Measurements from ENCODE around the gene KIAA0513. TPM values are rescaled to one million over a fixed set of nuclear protein-coding genes. Genes with fewer than 3 reads are reported as not detected.
A peak's percentile ranks its signal among the peaks of the same experiment; 100 is the strongest.

KIAA0513 gene
- total and polyA plus RNA-seq, 11 donors, result 4.5 to 14.0 (median 9.1) TPM

GRCh38 chr16:85010931-85011845 lies 16.4 kb upstream of the KIAA0513 start, which contains the start of gene ZDHHC7:
TSS of gene ZDHHC7 (minus strand) at chr16:85011535. CDS start at chr16:84990618, 20,917 bp downstream.
- no peaks in the 10 kb centered on the region for H3K9me3 ChIP-seq
- 0 to 1% (median 0%) methylated on average over 29 to 86 of the region's 86 CpGs for WGBS, 4 donors
- H3K4me3 ChIP-seq, result peak within 1 kb of the TSS; percentile 75 to 99 (median 90)
- H3K36me3 ChIP-seq, result peaks cover 0 to 6% (median 0%) of the 10 kb centered on the region in 9 donors
- H3K27ac ChIP-seq, result peak within 1 kb of the TSS; percentile 90 to 99 (median 96)
- peaks cover 6 to 69% (median 29%) of the 10 kb centered on the region in 12 donors for H3K4me1 ChIP-seq
- peak; percentile 91 to 95 (median 92) for DNase-seq
- peak; percentile 43 to 87 for TF ChIP-seq POLR2A (IDR thresholded peaks at IDR 0.05)
- TF ChIP-seq, protein P1, sequence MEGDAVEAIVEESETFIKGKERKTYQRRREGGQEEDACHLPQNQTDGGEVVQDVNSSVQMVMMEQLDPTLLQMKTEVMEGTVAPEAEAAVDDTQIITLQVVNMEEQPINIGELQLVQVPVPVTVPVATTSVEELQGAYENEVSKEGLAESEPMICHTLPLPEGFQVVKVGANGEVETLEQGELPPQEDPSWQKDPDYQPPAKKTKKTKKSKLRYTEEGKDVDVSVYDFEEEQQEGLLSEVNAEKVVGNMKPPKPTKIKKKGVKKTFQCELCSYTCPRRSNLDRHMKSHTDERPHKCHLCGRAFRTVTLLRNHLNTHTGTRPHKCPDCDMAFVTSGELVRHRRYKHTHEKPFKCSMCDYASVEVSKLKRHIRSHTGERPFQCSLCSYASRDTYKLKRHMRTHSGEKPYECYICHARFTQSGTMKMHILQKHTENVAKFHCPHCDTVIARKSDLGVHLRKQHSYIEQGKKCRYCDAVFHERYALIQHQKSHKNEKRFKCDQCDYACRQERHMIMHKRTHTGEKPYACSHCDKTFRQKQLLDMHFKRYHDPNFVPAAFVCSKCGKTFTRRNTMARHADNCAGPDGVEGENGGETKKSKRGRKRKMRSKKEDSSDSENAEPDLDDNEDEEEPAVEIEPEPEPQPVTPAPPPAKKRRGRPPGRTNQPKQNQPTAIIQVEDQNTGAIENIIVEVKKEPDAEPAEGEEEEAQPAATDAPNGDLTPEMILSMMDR (IDR thresholded peaks at IDR 0.05), result peak in 3 of 12 donors; percentile 15 to 27 (median 27)
- peak; percentile 90 to 97 (median 96) for ATAC-seq
- intact Hi-C loops (cut with DNase I), result loop anchor here in 2 of 10 donors (1.0 to 5.0 kb wide), 2 partner anchors 16 to 76 kb away; partner anchors contain the start of gene KIAA0513 (in 2 of the 2)
- H3K27me3 ChIP-seq, result no peaks in the 10 kb centered on the region

DNA sequence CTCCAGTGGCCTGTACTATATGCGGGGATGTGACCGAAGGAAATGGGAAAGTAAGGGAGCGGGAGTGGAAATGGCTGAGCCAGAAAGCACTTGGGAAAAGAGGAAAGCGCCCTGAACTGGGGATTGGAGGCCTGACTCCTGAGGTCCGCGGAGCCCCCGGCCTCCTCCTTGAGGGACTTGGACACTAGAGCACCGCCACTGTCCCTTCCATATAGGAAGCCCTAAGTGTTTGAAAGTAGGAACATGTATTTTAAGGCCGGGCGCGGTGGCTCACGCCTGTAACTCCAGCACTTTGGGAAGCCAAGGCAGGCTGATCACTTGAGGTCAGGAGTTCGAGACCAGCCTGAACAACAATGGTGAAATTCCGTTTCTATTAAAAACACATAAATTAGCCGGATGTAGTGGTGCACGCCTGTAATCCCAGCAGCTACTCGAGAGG lies 15.7 kb upstream of the KIAA0513 start:
- peak in 2 of 4 donors; percentile 22 to 32 for ATAC-seq
- 12 to 15% (median 13%) methylated on average over 17 of the region's 17 CpGs for WGBS, 4 donors
- peak overlapping the region; percentile 75 to 99 (median 90) for H3K4me3 ChIP-seq
- no peak for TF ChIP-seq POLR2A (IDR thresholded peaks at IDR 0.05)
- TF ChIP-seq, protein P1 (IDR thresholded peaks at IDR 0.05), result no peak
- no peak for DNase-seq
- H3K27ac ChIP-seq, result peak overlapping the region; percentile 90 to 99 (median 96)
- H3K4me1 ChIP-seq, result peaks cover 6 to 69% (median 28%) of the 10 kb centered on the region in 12 donors
- peaks cover 0 to 4% (median 0%) of the 10 kb centered on the region in 9 donors for H3K36me3 ChIP-seq
- intact Hi-C loops (cut with DNase I), result loop anchor here in 2 of 10 donors (1.0 to 5.0 kb wide), 2 partner anchors 15 to 75 kb away; partner anchors contain the start of gene KIAA0513 (in 2 of the 2)
- H3K27me3 ChIP-seq, result no peaks in the 10 kb centered on the region
- H3K9me3 ChIP-seq, result no peaks in the 10 kb centered on the region

- WGBS, 4 donors, result 75 to 86% (median 81%) methylated on average over 2 of the region's 2 CpGs
Measured at GRCh38 chr16:85014311-85014710, 13.3 kb upstream of the KIAA0513 start.

More at GRCh38 chr16:85014311-85014710, 13.3 kb upstream of the KIAA0513 start:
- ATAC-seq, result no peak
- intact Hi-C loops (cut with DNase I), result loop anchor here in 1 of 10 donors (5.0 kb wide), 1 partner anchor 73 kb away; no protein-coding TSS in a partner anchor
- H3K36me3 ChIP-seq, result peaks cover 0 to 1% (median 0%) of the 10 kb centered on the region in 9 donors
- H3K9me3 ChIP-seq, result no peaks in the 10 kb centered on the region
- DNase-seq, result no peak
- H3K27me3 ChIP-seq, result no peaks in the 10 kb centered on the region
- peak overlapping the region in 1 of 12 donors; percentile 33 for H3K27ac ChIP-seq
- no peak overlapping the region for H3K4me3 ChIP-seq
- no peak for TF ChIP-seq POLR2A (IDR thresholded peaks at IDR 0.05)
- TF ChIP-seq, protein P1 (IDR thresholded peaks at IDR 0.05), result no peak
- peaks cover 6 to 53% (median 18%) of the 10 kb centered on the region in 12 donors for H3K4me1 ChIP-seq

Measured in heart left ventricle (tissue), 16 donors.